NB4 (cell line): Measurements from ENCODE around the gene NFX1.
"Not testable (repeated sequence)": the region's sequence is repeated elsewhere in the genome, so short reads cannot be mapped to it uniquely, and the experiment has no call there.

Experiments used
- CTCF ChIP-seq: IDR thresholded peaks from one replicate; pipeline ENCODE4 v1.5.1; 2012; ENCODE audit warnings: low read depth, low read length
- MAX ChIP-seq: IDR thresholded peaks from 2 replicates; pipeline ENCODE4 v1.6.1; 2011; ENCODE audit warnings: low read depth, low read length
- POLR2A ChIP-seq: IDR thresholded peaks from 2 replicates; pipeline ENCODE4 v1.6.1; 2011; ENCODE audit warnings: mild to moderate bottlenecking; ENCODE audit not compliant: insufficient read length; ENCODE audit errors: extremely low read depth

- not testable (repeated sequence) for TF ChIP-seq CTCF, MAX, POLR2A
These were observed 96.7 kb downstream of the NFX1 start for GRCh38 chr9:33386998-33387397.
